ENCODE measurements around the gene PMEPA1. TPM values are rescaled to one million over a fixed set of nuclear protein-coding genes. Genes with fewer than 3 reads are reported as not detected.

The PMEPA1 gene
- total RNA-seq, 1 experiment from 2014 or later: 1,302 TPM

- no peak for TF ChIP-seq CTCF (IDR thresholded peaks at IDR 0.05; ENCODE audit: unreplicated experiment)
- H3K27ac Mint-ChIP-seq (ENCODE audit: unreplicated experiment): no peak overlapping the region
- H3K36me3 Mint-ChIP-seq (ENCODE audit: insufficient read depth, unreplicated experiment): peaks cover 7% of the 10 kb centered on the region
- intact Hi-C loops (cut with micrococcal nuclease; ENCODE audit: unreplicated experiment): no loop called here
- CTCF ChIA-PET: interaction anchor here (0.7 to 0.9 kb wide), 2 partner anchors 375 to 510 kb away, joined by 3 to 4 read pairs; no protein-coding TSS in a partner anchor
- no peak for DNase-seq
- no peaks in the 10 kb centered on the region for H3K4me1 Mint-ChIP-seq (ENCODE audit: low read depth, unreplicated experiment)
- no peak overlapping the region for H3K4me3 Mint-ChIP-seq (ENCODE audit: low read depth, unreplicated experiment)
- no TSS peak for BruUV-seq (replicated peaks)
- peaks cover 3% of the 10 kb centered on the region for H3K9me3 Mint-ChIP-seq (ENCODE audit: low read depth, unreplicated experiment)
- no peaks in the 10 kb centered on the region for H3K27me3 Mint-ChIP-seq (ENCODE audit: unreplicated experiment)
Measured at GRCh38 chr20:57628047-57628961, 81.5 kb downstream of the PMEPA1 start.

DNA sequence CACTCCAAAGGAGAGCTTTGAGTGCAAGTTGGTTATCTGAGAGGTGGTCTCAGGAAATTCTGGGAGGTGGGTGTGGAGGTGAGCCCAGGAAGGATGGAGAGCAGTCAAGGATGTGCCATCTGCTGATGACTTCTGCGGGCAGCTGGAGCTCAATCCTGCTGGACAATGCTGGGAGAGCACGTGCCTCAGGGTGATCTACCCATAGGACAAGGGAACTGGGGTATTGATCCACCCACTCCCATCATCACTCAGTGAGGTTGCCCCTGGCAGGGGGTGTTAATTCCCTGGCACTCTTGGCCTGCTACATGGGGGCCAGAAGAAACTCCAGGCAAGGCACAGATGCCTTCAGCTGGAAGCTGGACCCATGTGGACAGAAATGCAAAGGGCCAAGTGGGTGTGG lies 82.5 kb downstream of the PMEPA1 start:
- CTCF ChIA-PET: no interaction called here
- BruUV-seq (replicated peaks): no TSS peak
- H3K27me3 Mint-ChIP-seq (ENCODE audit: unreplicated experiment): no peaks in the 10 kb centered on the region
- H3K4me1 Mint-ChIP-seq (ENCODE audit: low read depth, unreplicated experiment): peaks cover 8% of the 10 kb centered on the region
- TF ChIP-seq CTCF (IDR thresholded peaks at IDR 0.05; ENCODE audit: unreplicated experiment): no peak
- H3K4me3 Mint-ChIP-seq (ENCODE audit: low read depth, unreplicated experiment): no peak overlapping the region
- no peak for DNase-seq
- intact Hi-C loops (cut with micrococcal nuclease; ENCODE audit: unreplicated experiment): no loop called here
- H3K27ac Mint-ChIP-seq (ENCODE audit: unreplicated experiment): no peak overlapping the region
- peaks cover 16% of the 10 kb centered on the region for H3K36me3 Mint-ChIP-seq (ENCODE audit: insufficient read depth, unreplicated experiment)
- H3K9me3 Mint-ChIP-seq (ENCODE audit: low read depth, unreplicated experiment): peaks cover 3% of the 10 kb centered on the region

DNA sequence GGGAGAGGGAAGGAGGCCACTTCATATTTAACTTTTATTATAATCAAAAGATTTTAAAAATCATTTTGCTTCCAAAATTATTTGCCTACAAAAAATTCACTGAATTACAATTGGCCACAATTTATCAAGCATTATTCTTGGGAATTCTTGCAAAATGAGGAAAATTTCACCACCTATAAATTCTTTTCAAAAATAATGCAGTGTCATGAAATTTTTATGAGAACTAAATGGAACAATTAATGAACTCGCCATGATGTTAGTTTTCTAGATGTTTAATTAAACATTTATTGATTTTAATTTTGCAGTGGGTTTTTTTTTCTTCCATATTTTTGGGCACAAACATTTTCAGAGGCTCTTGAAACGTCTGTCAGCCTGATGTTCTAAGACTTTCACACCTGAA lies 83.8 kb downstream of the PMEPA1 start:
- H3K9me3 Mint-ChIP-seq (ENCODE audit: low read depth, unreplicated experiment): peaks cover 3% of the 10 kb centered on the region

More for the DNA sequence above, 83.8 kb downstream of the PMEPA1 start:
- peaks cover 18% of the 10 kb centered on the region for H3K4me1 Mint-ChIP-seq (ENCODE audit: low read depth, unreplicated experiment)
- no peak overlapping the region for H3K27ac Mint-ChIP-seq (ENCODE audit: unreplicated experiment)
- BruUV-seq (replicated peaks): no TSS peak
- no peak overlapping the region for H3K4me3 Mint-ChIP-seq (ENCODE audit: low read depth, unreplicated experiment)
- CTCF ChIA-PET: interaction anchor here (0.8 kb wide), 1 partner anchor 8 kb away, joined by 3 read pairs; no protein-coding TSS in a partner anchor
- no peaks in the 10 kb centered on the region for H3K27me3 Mint-ChIP-seq (ENCODE audit: unreplicated experiment)
- H3K36me3 Mint-ChIP-seq (ENCODE audit: insufficient read depth, unreplicated experiment): peaks cover 17% of the 10 kb centered on the region
- DNase-seq: no peak
- TF ChIP-seq CTCF (IDR thresholded peaks at IDR 0.05; ENCODE audit: unreplicated experiment): no peak
- intact Hi-C loops (cut with micrococcal nuclease; ENCODE audit: unreplicated experiment): no loop called here
